ENCODE results near the gene BCAS1.
A peak's percentile ranks its signal among the peaks of the same experiment; 100 is the strongest.

BCAS1 gene

GRCh38 chr20:54062812-54063280 is 7.5 kb downstream of the BCAS1 start:
- in situ Hi-C loops (cut with MboI; ENCODE audit: low sequenced_read_pairs, unreplicated experiment) = loop anchor here (5.0 to 25.0 kb wide), 3 partner anchors 116 to 651 kb away; no protein-coding TSS in a partner anchor
- TF ChIP-seq CTCF (IDR thresholded peaks at IDR 0.05; ENCODE audit: borderline replicate concordance, control extremely low read depth, extremely low read depth, insufficient read depth, missing control alignments) = peak; percentile 20
- DNase-seq (ENCODE audit: low spot score) = peak; percentile 60

- in situ Hi-C loops (cut with MboI; ENCODE audit: low sequenced_read_pairs, unreplicated experiment) = loop anchor here (5.0 to 25.0 kb wide), 3 partner anchors 114 to 649 kb away; no protein-coding TSS in a partner anchor
- TF ChIP-seq CTCF (IDR thresholded peaks at IDR 0.05; ENCODE audit: borderline replicate concordance, control extremely low read depth, extremely low read depth, insufficient read depth, missing control alignments) = no peak
- no peak for DNase-seq (ENCODE audit: low spot score)
These were observed 9.1 kb downstream of the BCAS1 start for GRCh38 chr20:54061101-54061881.

- DNase-seq (ENCODE audit: low spot score) = no peak
- in situ Hi-C loops (cut with MboI; ENCODE audit: low sequenced_read_pairs, unreplicated experiment) = loop anchor here (5.0 to 25.0 kb wide), 3 partner anchors 113 to 648 kb away; no protein-coding TSS in a partner anchor
- no peak for TF ChIP-seq CTCF (IDR thresholded peaks at IDR 0.05; ENCODE audit: borderline replicate concordance, control extremely low read depth, extremely low read depth, insufficient read depth, missing control alignments)
These were observed 10.6 kb downstream of the BCAS1 start for GRCh38 chr20:54059691-54060364.

- TF ChIP-seq CTCF (IDR thresholded peaks at IDR 0.05; ENCODE audit: borderline replicate concordance, control extremely low read depth, extremely low read depth, insufficient read depth, missing control alignments) = no peak
- DNase-seq (ENCODE audit: low spot score) = no peak
- in situ Hi-C loops (cut with MboI; ENCODE audit: low sequenced_read_pairs, unreplicated experiment) = loop anchor here (25.0 kb wide), 2 partner anchors 496 to 646 kb away; no protein-coding TSS in a partner anchor
These were observed 11.8 kb downstream of the BCAS1 start for GRCh38 chr20:54058420-54059139.

GRCh38 chr20:54056762-54057639 is 13.4 kb downstream of the BCAS1 start:
- no peak for TF ChIP-seq CTCF (IDR thresholded peaks at IDR 0.05; ENCODE audit: borderline replicate concordance, control extremely low read depth, extremely low read depth, insufficient read depth, missing control alignments)
- in situ Hi-C loops (cut with MboI; ENCODE audit: low sequenced_read_pairs, unreplicated experiment) = loop anchor here (25.0 kb wide), 2 partner anchors 495 to 645 kb away; no protein-coding TSS in a partner anchor
- DNase-seq (ENCODE audit: low spot score) = no peak
